ENCODE measurements around the gene SLC45A2. TPM values are rescaled to one million over a fixed set of nuclear protein-coding genes. Genes with fewer than 3 reads are reported as not detected.

Gene SLC45A2
- total RNA-seq, 1 experiment from 2014 or later: not detected

- Histone ChIP-seq H3K18ac (ENCODE audit: insufficient read length, low read depth, low read length) (peak within 1 kb of the TSS; percentile 80), H3K27ac (ENCODE audit: insufficient read length, low read depth, low read length) (peak within 1 kb of the TSS; percentile 95), H4K8ac (replicated peaks; ENCODE audit: insufficient read length, low read depth, low read length) (peak within 1 kb of the TSS; percentile 67), H3K79me2 (ENCODE audit: insufficient read depth, low read length) (no peaks in the 10 kb centered on the region), H4K91ac (ENCODE audit: insufficient read length, low read depth, low read length) (no peak within 1 kb of the TSS), H3K14ac (ENCODE audit: insufficient read depth, low read length) (peak within 1 kb of the TSS; percentile 87), H3K56ac (ENCODE audit: insufficient read length, low read depth, low read length) (peak within 1 kb of the TSS; percentile 69), H3K4ac (ENCODE audit: low read depth, low read length) (no peak within 1 kb of the TSS), H3K27me3 (ENCODE audit: insufficient read depth, low read length) (no peaks in the 10 kb centered on the region), H2BK5ac (ENCODE audit: insufficient read length, low read length) (peak within 1 kb of the TSS; percentile 54), H3K4me2 (ENCODE audit: insufficient read depth, insufficient read length, low read length) (peak within 1 kb of the TSS; percentile 94), H3K23ac (ENCODE audit: insufficient read length, low read depth, low read length) (no peak within 1 kb of the TSS), H2BK15ac (ENCODE audit: low read depth, low read length) (no peak within 1 kb of the TSS), H3T11ph (ENCODE audit: low read length) (no peak within 1 kb of the TSS), H4K20me1 (ENCODE audit: control insufficient read depth, insufficient read depth, insufficient read length) (no peaks in the 10 kb centered on the region), H3K9me3 (ENCODE audit: control insufficient read depth, low read depth, low read length) (no peaks in the 10 kb centered on the region), H3K23me2 (ENCODE audit: insufficient read length, low read depth, low read length, poor library complexity, severe bottlenecking) (peaks cover 3% of the 10 kb centered on the region), H4K5ac (ENCODE audit: insufficient read length, low read depth, low read length) (peak within 1 kb of the TSS; percentile 19), H3K79me1 (ENCODE audit: insufficient read depth, low read depth, low read length, poor library complexity, severe bottlenecking) (no peaks in the 10 kb centered on the region), H3K9ac (ENCODE audit: extremely low read depth, insufficient read length, low read length) (peak within 1 kb of the TSS; percentile 82), H2AK5ac (ENCODE audit: insufficient read length, low read length) (no peak within 1 kb of the TSS), H2BK20ac (ENCODE audit: low read depth, low read length, poor library complexity, severe bottlenecking) (no peak within 1 kb of the TSS), H2BK120ac (ENCODE audit: low read depth, low read length, poor library complexity, severe bottlenecking) (no peak within 1 kb of the TSS), H3K4me1 (ENCODE audit: insufficient read depth, low read length) (no peaks in the 10 kb centered on the region), H2BK12ac (ENCODE audit: insufficient read length, low read depth, low read length) (no peak within 1 kb of the TSS), H2AFZ (ENCODE audit: low read length) (peak within 1 kb of the TSS; percentile 7)
- H3K36me3 Mint-ChIP-seq (ENCODE audit: insufficient read depth in 1 of 3, low read depth in 3 of 3): peaks cover 0 to 20% (median 9%) of the 10 kb centered on the region in 3 experiments; a peak in 6 of 7 replicates
- peak; percentile 96 for DNase-seq
- peak within 1 kb of the TSS; percentile 86 to 90 for H3K4me3 Mint-ChIP-seq
- no peaks in the 10 kb centered on the region for H3K27me3 Mint-ChIP-seq (ENCODE audit: low read depth)
- no peak for TF ChIP-seq CTCF (conservative IDR thresholded peaks at IDR 0.05)
- H3K4me1 Mint-ChIP-seq: peaks cover 25 to 29% of the 10 kb centered on the region in 2 experiments
- WGBS (ENCODE audit: extremely low coverage, insufficient read length, low lambda C conversion rate): no CpG with 5 or more reads among the region's 76 CpGs
- H3K9me3 Mint-ChIP-seq: no peaks in the 10 kb centered on the region; a peak in 1 of 5 replicates
- peak within 1 kb of the TSS; percentile 95 to 98 (median 96); a peak in 6 of 7 replicates for H3K27ac Mint-ChIP-seq
Measured at GRCh38 chr5:34007621-34008600, 23.4 kb upstream of the SLC45A2 start, which contains the start of gene AMACR. TSS of gene AMACR (minus strand) at chr5:34008050. CDS start at chr5:34008019, 31 bp downstream.
